ENCODE data around the gene MEGF11.

The MEGF11 gene

DNA sequence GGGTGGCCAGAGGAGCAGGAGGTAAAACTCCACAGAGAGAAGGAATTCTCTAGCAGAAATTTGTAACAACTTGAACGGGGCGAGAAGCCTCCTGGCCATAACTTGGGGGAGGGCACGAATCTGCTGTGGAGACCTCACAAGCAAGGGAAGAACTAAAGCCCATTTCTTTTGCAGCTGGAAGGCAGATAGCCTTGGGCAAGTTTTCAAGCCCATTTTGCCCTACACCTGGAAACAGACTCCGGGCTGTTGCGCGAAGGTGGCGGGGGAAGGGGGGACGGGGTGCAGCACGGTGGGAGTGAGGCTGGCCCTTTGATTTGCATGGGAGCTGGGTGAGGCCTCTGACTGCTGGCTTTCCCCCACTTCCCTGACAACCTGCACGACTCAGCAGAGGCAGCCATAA, 168.8 kb downstream of the MEGF11 start:
- no peak for DNase-seq

DNA sequence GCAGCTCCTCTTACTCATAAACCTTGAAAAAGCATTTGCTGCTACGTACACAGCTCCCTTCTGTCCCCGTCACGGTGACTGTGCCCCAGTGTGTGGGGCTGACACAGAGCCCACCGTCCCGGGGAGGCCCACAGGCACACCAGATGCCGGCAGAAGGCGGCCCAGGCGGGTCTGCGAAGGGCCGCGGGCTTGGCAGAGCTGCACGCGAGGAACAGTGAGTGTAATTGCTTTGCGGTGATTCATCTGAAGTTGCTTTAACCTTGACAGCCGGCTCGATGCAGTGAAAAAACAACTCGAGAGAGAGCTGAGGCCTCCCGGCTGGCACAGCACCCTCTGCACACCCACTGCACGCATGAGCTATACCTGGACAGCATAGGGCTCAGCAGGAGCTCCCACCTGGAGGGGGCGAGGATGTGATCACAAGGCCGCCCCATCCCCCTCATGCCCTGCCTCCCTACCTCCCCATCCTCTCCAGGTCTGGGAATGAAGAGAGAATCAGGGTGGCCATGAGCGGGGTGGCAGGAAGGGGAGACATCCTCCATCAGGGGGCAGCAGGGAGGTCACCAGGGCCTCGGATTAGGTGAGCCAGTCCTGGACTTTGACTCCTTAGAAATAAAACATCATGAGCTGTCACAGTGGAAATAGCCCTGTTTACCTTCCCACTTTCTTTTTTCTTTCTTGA, 172.7 kb downstream of the MEGF11 start:
- DNase-seq: peak; percentile 65

DNA sequence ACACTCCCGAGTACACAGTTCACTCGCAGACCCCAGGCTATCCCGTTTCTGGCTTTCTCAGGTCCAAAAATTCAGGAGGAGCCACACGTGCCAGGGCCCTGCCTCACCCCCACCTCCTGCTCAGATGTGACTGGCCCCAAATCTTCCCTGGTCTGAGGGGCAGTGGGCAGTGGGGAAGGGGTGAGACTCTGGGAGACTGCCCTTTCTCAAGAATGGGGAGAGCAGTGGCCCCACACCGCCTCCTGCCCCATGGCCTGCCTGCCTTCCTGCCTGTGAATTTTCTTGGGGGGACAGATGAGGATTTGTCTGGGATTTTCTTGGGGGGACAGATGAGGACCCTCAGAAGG, 174.6 kb downstream of the MEGF11 start:
- no peak for DNase-seq

DNA sequence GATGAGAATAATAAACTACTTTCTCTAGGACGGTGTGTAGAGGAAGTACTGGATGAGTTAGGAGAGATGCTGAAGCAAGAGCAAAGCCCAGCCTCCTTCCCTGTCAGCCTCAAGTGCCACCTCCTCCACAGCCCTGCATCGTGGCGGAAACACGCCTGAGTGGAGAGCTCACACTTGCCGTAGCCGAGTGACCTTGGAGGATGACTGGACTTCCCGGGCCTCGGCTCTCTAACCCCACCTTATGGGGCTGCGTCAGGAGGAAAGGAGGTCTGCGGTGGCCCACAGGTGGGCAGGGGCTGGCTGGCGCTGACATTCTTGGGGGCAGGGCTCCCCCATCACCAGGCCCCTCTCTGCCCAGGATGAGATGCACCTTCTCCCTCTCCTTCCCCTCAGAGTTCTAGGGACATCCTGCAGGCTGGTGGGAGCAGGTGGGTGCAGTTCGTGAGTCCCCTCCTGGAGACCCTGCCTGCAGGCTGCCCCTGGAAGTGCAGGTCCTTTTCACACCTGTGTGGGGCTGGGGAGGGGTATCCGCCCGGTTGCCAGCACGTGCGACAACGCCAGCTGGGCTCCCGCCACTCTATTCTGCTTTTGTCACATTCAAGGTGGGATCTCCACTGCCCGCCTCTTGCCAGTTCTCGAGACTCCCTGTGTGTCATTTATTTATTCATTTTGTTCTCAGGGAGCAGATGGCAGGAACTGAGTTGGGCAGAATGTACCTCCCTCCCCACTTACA, 175.2 kb downstream of the MEGF11 start:
- DNase-seq: no peak

- DNase-seq: no peak
These were observed 176.3 kb downstream of the MEGF11 start for GRCh38 chr15:66077320-66077663.

- DNase-seq: no peak
These were observed 176.8 kb downstream of the MEGF11 start for GRCh38 chr15:66076591-66077319.

- DNase-seq: no peak
These were observed 177.6 kb downstream of the MEGF11 start for GRCh38 chr15:66075947-66076346.

DNA sequence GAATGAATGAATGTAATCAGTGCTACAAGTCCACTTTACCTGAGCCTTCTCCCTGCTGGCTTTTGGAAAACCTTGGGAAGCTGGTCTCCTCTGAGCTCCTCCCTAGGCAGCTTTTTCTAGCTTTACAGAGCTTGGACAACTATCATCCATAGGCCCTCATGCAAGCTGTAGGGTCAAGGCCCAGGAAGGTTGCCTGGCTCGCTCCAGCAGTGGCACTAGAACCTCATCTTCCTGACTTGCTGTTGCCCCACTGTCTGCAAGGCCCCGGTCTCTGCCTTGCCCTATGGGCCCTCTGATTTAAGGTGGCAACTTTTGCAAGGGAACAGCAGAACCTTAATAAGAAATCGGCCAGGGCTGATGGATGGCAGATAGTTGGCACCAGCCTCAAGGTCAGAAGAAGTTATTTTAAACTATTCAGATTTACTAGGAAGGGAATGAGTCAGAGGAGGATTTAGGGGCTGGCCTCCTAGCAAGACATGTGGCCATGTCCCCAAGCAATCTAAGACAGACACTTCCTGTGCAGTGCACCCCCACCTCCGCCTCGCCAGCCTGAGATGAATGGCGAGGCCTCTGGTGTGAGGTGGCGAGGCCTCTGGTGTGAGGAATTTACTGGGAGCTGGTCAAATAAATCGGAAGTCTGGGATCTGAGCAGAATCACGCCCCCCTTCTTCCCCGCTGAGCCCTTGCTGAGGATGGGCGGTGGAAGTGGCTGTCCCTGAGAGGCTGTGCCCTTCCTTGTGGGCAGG, 180.8 kb downstream of the MEGF11 start:
- peak; percentile 3 for DNase-seq

DNA sequence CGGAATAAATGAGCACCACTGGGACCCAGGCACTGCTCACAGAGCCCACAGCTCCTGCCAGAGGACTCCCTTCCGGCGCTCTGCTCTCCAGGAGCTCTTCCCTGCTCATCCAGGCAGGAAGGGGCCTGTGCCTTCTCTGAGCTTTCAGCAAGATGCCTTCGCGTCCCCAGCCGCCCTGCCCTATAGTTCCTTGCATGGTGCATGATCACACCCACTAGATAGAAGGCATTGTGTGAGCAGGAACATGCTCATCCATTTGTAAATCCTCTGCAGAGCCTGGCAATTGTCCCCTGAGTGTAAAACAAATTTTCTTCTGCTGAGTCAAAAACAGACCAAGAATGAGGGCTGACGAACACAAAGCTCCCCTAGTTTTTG, 181.6 kb downstream of the MEGF11 start:
- DNase-seq: peak; percentile 22

- DNase-seq: no peak
These were observed 182.2 kb downstream of the MEGF11 start for GRCh38 chr15:66071160-66071920.

DNA sequence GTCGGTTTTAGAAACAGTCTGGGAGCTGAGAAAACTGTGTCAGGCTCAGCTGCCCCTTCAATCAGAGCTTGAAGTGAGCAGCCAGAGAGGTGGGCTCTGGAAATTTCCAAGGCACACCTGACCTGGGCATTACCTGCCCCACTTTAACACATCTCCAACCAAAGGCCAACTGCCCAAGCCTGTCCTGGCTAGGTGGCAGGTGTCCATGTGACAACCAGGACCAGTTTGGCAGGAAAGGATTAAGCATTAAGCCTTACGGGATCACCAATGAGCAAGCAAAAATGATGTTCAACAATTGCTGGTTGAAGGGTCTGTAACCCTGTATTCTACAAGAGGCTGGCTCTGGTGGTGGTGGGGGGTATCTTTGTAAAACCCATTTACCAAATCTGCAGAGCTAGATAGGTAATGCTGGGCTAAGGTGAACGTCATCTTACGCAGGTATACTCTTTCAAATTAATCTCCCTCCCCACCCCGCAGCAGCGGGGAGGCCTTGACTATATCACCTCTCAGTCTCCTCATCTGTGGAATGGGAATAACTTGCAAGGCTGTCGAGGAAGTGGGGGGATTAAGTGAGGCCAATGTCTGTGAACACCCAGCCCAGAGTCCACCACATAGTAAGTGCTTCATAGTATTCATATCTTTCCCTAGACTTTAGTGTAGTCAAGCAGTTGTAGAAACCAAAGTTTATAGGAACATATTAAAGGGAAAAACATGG, 183.2 kb downstream of the MEGF11 start:
- no peak for DNase-seq

DNA sequence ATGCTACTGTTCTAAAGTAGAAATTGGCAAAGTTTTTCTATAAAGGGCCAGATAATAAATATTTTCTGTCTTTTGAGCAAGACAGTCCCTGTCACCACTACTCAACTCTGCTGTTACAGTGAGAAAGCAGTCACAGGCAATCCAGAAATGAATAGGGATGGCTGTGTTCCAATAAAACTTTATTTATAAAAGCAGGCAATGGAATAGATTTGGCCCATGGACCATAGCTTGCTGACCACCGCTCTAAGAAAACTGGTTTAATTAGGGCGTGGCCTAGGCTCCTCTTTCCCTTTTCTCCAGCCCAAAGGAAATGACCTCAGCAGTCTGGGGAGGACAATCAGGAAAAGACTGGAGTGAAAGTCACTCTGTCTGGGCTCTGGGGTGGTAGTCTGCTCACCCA, 183.8 kb downstream of the MEGF11 start:
- no peak for DNase-seq

DNA sequence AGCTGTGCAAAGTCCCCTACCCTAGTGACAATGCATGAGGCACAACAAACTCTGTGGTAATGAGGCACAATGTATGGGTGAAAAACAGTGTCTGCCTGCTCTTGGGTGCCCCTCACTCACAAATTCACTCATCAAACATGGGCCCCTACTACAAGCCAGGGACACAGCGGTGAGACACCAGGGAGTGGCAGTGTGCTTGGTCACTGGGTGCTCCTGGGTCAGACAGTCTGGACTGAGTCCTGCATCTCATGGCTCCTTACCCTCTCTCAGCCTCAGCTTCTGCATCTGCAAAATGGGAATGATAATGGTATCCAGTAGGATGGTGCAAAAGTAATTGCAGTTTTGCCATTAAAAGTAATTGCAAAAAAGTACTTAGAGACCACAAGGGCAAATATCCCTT, 184.7 kb downstream of the MEGF11 start:
- DNase-seq: no peak

- no peak for DNase-seq
These were observed 185.9 kb downstream of the MEGF11 start for GRCh38 chr15:66067687-66068086.

GRCh38 chr15:66066481-66066880, 187.1 kb downstream of the MEGF11 start:
- DNase-seq: no peak

GRCh38 chr15:66066005-66066404, 187.5 kb downstream of the MEGF11 start:
- DNase-seq: no peak

DNA sequence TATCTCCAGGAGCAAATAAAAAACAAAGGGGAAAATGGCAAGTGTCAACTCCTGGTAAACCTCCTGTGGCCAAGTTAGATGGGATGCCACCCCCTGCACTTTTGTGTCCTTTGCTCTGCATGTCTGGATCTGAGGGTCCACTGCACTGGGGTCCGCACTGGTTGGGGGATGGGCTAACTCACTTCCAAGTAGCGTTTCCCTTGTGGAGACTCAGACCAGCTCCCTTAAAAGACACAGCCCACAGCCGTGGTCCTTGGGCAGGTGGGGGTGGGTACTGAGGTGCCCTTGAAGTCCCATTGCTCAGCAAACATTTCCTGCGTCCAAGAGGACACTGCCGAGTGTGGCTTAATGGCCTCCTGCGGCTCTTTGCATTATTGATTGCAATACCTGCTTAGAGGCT, 188.2 kb downstream of the MEGF11 start:
- no peak for DNase-seq

DNA sequence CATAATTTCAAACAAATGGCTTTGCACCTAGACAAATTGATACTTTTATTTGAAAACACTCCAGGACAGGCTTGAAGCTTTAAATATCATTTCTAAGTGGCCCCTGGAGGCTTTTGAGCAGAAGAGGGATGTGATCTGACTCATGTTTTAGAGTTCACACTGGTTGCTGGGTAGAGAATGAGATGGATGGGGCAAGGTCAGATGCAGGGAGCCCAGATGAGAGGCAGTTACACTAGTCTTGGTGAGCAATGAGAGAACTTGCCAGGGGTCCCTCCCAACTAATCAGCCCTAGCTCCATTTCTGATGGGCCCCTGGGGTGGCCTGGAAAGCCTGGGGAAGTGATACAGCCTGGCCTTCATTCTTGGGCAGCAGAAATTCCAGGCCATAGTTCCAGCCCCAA, 190.4 kb downstream of the MEGF11 start:
- DNase-seq: no peak

- DNase-seq: no peak
These were observed 196.5 kb downstream of the MEGF11 start for GRCh38 chr15:66057089-66057488.

DNA sequence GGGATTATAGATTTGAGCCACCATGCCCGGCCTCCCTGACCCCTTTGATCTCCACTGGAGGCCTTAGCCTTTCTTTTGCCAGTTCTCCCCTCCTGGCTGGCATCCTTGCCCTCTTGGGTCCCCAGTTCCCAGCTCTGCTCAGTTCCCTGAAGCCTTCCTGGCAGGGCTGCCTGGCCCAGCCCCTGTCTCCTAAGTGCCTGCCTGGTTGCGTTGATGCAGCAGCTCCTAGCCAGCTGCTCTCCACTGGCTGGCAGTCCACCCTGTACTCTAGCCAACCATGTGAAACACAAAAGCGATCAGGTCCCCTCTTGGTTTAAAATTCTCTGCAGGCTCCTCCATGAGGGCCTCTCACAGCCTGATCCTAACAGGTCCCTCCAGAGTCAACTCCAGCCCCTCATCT, 199.6 kb downstream of the MEGF11 start:
- DNase-seq: no peak

DNA sequence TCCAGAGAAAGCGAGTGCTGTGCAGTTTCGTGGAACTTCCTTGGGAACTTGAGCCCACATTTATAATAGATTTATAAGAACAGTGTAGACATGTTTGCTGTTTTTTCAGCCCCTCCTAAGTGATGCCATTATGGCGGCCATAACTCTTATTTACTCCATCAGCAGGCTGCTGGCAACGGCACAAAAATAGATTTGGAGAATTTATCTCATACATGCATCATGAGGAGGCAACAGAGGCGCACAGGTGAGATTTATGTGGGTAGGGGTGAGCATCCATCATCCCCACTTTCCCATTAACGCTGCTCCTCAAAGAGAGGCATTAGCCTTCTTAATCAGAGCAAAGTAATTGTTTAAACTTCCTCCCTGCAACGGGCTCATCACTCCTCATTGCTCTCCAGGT, 201.7 kb downstream of the MEGF11 start:
- DNase-seq: no peak

DNA sequence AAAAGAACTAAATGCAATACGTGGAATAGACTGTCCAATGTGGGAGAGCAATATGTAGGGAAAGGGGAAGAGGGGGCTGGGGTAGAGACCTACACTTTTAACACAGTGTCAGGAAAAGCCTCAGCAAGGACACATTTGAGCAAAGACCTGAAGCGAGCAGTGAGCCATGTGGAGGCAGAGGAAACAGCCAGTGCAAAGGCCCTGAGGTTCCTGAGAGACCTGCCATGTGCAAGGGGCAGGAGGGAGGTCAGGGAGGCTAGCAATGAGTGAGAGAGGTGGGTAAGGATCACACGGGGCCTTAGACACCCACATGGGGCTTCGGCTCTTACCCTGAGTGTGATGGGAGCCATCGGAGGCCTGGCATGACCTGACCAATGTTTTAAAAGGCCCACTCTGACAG, 203.3 kb downstream of the MEGF11 start:
- DNase-seq: no peak
